PC-9 (cell line): Measurements from ENCODE around the gene CLDN11.

Source experiments
- EZH2 ChIP-seq: fragments of 200-600 bp; sonication (generic); IDR thresholded peaks from 2 replicates; pipeline ENCODE4 v1.8.0; 2017; ENCODE audit warnings: antibody characterized with exemption, low read depth
- TF ChIP-seq, protein P1 (sequence below): fragments of 200-600 bp; sonication (generic); conservative IDR thresholded peaks from 2 replicates; pipeline ENCODE4 v1.6.1; 2017; ENCODE audit warnings: mixed run types, antibody characterized with exemption, mild to moderate bottlenecking, moderate library complexity

GRCh38 chr3:170458285-170458684 is 39.6 kb downstream of the CLDN11 start:
- TF ChIP-seq, protein P1, sequence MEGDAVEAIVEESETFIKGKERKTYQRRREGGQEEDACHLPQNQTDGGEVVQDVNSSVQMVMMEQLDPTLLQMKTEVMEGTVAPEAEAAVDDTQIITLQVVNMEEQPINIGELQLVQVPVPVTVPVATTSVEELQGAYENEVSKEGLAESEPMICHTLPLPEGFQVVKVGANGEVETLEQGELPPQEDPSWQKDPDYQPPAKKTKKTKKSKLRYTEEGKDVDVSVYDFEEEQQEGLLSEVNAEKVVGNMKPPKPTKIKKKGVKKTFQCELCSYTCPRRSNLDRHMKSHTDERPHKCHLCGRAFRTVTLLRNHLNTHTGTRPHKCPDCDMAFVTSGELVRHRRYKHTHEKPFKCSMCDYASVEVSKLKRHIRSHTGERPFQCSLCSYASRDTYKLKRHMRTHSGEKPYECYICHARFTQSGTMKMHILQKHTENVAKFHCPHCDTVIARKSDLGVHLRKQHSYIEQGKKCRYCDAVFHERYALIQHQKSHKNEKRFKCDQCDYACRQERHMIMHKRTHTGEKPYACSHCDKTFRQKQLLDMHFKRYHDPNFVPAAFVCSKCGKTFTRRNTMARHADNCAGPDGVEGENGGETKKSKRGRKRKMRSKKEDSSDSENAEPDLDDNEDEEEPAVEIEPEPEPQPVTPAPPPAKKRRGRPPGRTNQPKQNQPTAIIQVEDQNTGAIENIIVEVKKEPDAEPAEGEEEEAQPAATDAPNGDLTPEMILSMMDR = no peak
- TF ChIP-seq EZH2 = no peak
